B cell (primary cell): Measurements from ENCODE around the gene SERPINE2. TPM values are rescaled to one million over a fixed set of nuclear protein-coding genes. Genes with fewer than 3 reads are reported as not detected.

Experiments used
- ATAC-seq: fragments of 200-7000 bp; cut with Tn5 transposase; one replicate; pipeline ENCODE4 v1.10.0; 2021; ENCODE audit warnings: low read depth, mild to moderate bottlenecking, moderate number of reproducible peaks, moderate library complexity
- CTCF ChIA-PET: fragments of 350-600 bp; sonication (Branson Sonifier 250); formaldehyde crosslinking; loops from one replicate; lab custom pipeline; 2021; ENCODE audit warnings: antibody characterized with exemption, inconsistent platforms; lab: Charles Lee
- POLR2A ChIA-PET: fragments of 350-600 bp; sonication (Branson Sonifier 250); formaldehyde crosslinking; loops from one replicate; lab custom pipeline; 2021; ENCODE audit warnings: antibody characterized with exemption; lab: Charles Lee
- DNase-seq: peaks from one replicate; pipeline ENCODE4 v3.0.0; 2013
- H2AFZ ChIP-seq: 2 replicates; pipeline ENCODE4 v1.6.1; 2012; ENCODE audit warnings: mild to moderate bottlenecking, low read depth, low read length; ENCODE audit not compliant: insufficient read depth, poor library complexity, severe bottlenecking
- H3K27ac ChIP-seq, 2 donors: 1 replicate in 1 of 2; 2 replicates in 1 of 2; pipeline ENCODE4 v1.5.1; 2012 to 2013; ENCODE audit warnings: low read length in 2 of 2, mild to moderate bottlenecking in 2 of 2, moderate library complexity in 1 of 2
- H3K27me3 ChIP-seq, 4 experiments: fragments of 200-600 bp in 1 of 4; sonication (generic) in 1 of 4; replicated peaks in 1 of 4; 1 replicate in 2 of 4; 2 replicates in 2 of 4; pipeline versions ENCODE4 v1.6.1 to v1.7.0; 2013 to 2016; ENCODE audit warnings: low read length in 3 of 4, mild to moderate bottlenecking in 2 of 4, mixed read lengths in 1 of 4, moderate library complexity in 1 of 4; ENCODE audit not compliant: insufficient read depth in 4 of 4, control insufficient read depth in 3 of 4; ENCODE audit errors: control extremely low read depth in 1 of 4
- H3K36me3 ChIP-seq, 2 experiments: replicated peaks in 1 of 2; 1 replicate in 1 of 2; 2 replicates in 1 of 2; pipeline versions ENCODE4 v1.6.1 to v1.7.1; 2013; ENCODE audit warnings: low read length in 1 of 2; ENCODE audit not compliant: insufficient read depth in 2 of 2, control insufficient read depth in 1 of 2; ENCODE audit errors: control extremely low read depth in 1 of 2, extremely low read depth in 1 of 2
- H3K4me1 ChIP-seq, 2 donors: fragments of 200-600 bp in 1 of 2; sonication (generic) in 1 of 2; 1 replicate in 1 of 2; 2 replicates in 1 of 2; pipeline versions ENCODE4 v1.5.1 to v1.6.1; 2013 to 2017; ENCODE audit warnings: low read length in 2 of 2; ENCODE audit not compliant: control insufficient read depth in 2 of 2, insufficient read depth in 2 of 2
- H3K4me2 ChIP-seq: replicated peaks from 2 replicates; pipeline ENCODE3; 2012; ENCODE audit warnings: mild to moderate bottlenecking, low read depth, low read length; ENCODE audit not compliant: poor library complexity, severe bottlenecking
- H3K4me3 ChIP-seq, 5 experiments: fragments of 200-600 bp in 1 of 5; sonication (generic) in 1 of 5; 1 replicate in 3 of 5; 2 replicates in 2 of 5; pipeline versions ENCODE4 v1.5.1 to v1.7.0; 2011 to 2016; ENCODE audit warnings: low read length in 4 of 5, mild to moderate bottlenecking in 4 of 5, low read depth in 2 of 5, control low read depth in 1 of 5, moderate library complexity in 1 of 5; ENCODE audit not compliant: insufficient read depth in 1 of 5; ENCODE audit errors: control extremely low read depth in 1 of 5, extremely low read depth in 1 of 5
- H3K79me2 ChIP-seq: fragments of 200-600 bp; sonication (generic); one replicate; pipeline ENCODE4 v1.6.0; 2016; ENCODE audit warnings: low read length; ENCODE audit not compliant: control insufficient read depth, insufficient read depth
- H3K9ac ChIP-seq: fragments of 200-600 bp; sonication (generic); 2 replicates; pipeline ENCODE4 v1.6.1; 2017; ENCODE audit warnings: mild to moderate bottlenecking, low read length, moderate library complexity
- H3K9me3 ChIP-seq, 3 donors: one replicate each; pipeline versions ENCODE4 v1.6.1 to v1.7.1; 2013; ENCODE audit warnings: low read length in 2 of 3; ENCODE audit not compliant: control insufficient read depth in 2 of 3, insufficient read depth in 1 of 3; ENCODE audit errors: control extremely low read depth in 1 of 3
- H4K20me1 ChIP-seq: 2 replicates; pipeline ENCODE4 v1.6.0; 2012; ENCODE audit warnings: mild to moderate bottlenecking, low read length; ENCODE audit not compliant: insufficient read depth, control insufficient read depth, poor library complexity, severe bottlenecking
- H3K27ac Mint-ChIP-seq: one replicate; pipeline ENCODE4 v1.8.0; 2021; ENCODE audit warnings: mixed read lengths
- H3K27me3 Mint-ChIP-seq: one replicate; pipeline ENCODE4 v1.8.0; 2021; ENCODE audit warnings: mixed read lengths
- H3K4me1 Mint-ChIP-seq: one replicate; pipeline ENCODE4 v1.8.0; 2021; ENCODE audit warnings: mixed read lengths
- H3K4me3 Mint-ChIP-seq: one replicate; pipeline ENCODE4 v1.8.0; 2021; ENCODE audit warnings: mixed read lengths
- H3K9me3 Mint-ChIP-seq: one replicate; pipeline ENCODE4 v1.8.0; 2022; ENCODE audit warnings: mixed read lengths; ENCODE audit not compliant: insufficient read depth
- EZH2 ChIP-seq: IDR thresholded peaks from 2 replicates; pipeline ENCODE4 v1.6.1; 2012; ENCODE audit warnings: borderline replicate concordance, low read depth, mild to moderate bottlenecking, moderate library complexity, low read length; ENCODE audit not compliant: insufficient read depth, poor library complexity, severe bottlenecking
- WGBS: methylation state at CpG from one replicate; pipeline ENCODE4 v1.1.5; 2013; ENCODE audit warnings: missing lambda C conversion rate; ENCODE audit not compliant: insufficient coverage; 5-methylcytosine and 5-hydroxymethylcytosine counted together
- intact Hi-C: fragments of 100-400 bp; cut with micrococcal nuclease; formaldehyde crosslinking; loops from one replicate; pipeline ENCODE4 v1.10.0; 2022
- polyA plus RNA-seq: library from polyadenylated mRNA; depleted of rRNA; stranded (reverse); fragments of >200 nt; gene quantifications from 2 replicates; pipeline ENCODE4 v1.2.3, GENCODE V29; 2012
- total RNA-seq, 2 donors: library from RNA; stranded (reverse); fragments of 120-200 nt in 1 of 2; gene quantifications; 1 replicate in 1 of 2; 2 replicates in 1 of 2; pipeline versions ENCODE4 v1.2.3 to v1.2.4, GENCODE V29; 2013 to 2022
- TF ChIP-seq, protein P1 (sequence below): fragments of 200-600 bp; IDR thresholded peaks from one replicate; pipeline ENCODE4 v1.8.0; 2022; ENCODE audit warnings: antibody characterized with exemption, mild to moderate bottlenecking

Gene SERPINE2
- total and polyA plus RNA-seq, 2 donors (not counting 1 experiment from before 2014, with no cell fraction given), result 0.45 to 1.8 TPM

- no CpG with 5 or more reads among the region's 3 CpGs for WGBS
- H3K9me3 Mint-ChIP-seq, result no peaks in the 10 kb centered on the region
- Histone ChIP-seq H3K9me3 (no peaks in the 10 kb centered on the region), H3K79me2 (no peaks in the 10 kb centered on the region), H3K4me2 (no peak overlapping the region), H4K20me1 (no peaks in the 10 kb centered on the region), H3K4me1 (no peaks in the 10 kb centered on the region), H3K27me3 (peaks cover 0 to 10% (median 2%) of the 10 kb centered on the region in 4 experiments), H3K36me3 (no peaks in the 10 kb centered on the region), H3K27ac (no peak overlapping the region), H3K9ac (no peak overlapping the region), H2AFZ (no peak overlapping the region), H3K4me3 (no peak overlapping the region)
- no peaks in the 10 kb centered on the region for H3K4me1 Mint-ChIP-seq
- H3K27me3 Mint-ChIP-seq, result peaks cover 5% of the 10 kb centered on the region
- TF ChIP-seq, protein P1, sequence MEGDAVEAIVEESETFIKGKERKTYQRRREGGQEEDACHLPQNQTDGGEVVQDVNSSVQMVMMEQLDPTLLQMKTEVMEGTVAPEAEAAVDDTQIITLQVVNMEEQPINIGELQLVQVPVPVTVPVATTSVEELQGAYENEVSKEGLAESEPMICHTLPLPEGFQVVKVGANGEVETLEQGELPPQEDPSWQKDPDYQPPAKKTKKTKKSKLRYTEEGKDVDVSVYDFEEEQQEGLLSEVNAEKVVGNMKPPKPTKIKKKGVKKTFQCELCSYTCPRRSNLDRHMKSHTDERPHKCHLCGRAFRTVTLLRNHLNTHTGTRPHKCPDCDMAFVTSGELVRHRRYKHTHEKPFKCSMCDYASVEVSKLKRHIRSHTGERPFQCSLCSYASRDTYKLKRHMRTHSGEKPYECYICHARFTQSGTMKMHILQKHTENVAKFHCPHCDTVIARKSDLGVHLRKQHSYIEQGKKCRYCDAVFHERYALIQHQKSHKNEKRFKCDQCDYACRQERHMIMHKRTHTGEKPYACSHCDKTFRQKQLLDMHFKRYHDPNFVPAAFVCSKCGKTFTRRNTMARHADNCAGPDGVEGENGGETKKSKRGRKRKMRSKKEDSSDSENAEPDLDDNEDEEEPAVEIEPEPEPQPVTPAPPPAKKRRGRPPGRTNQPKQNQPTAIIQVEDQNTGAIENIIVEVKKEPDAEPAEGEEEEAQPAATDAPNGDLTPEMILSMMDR, result no peak
- TF ChIP-seq EZH2, result no peak
- ATAC-seq, result no peak
- ChIA-PET CTCF (no interaction called here), POLR2A (no interaction called here)
- DNase-seq, result no peak
- no peak overlapping the region for H3K27ac Mint-ChIP-seq
- no peak overlapping the region for H3K4me3 Mint-ChIP-seq
- intact Hi-C loops, result no loop called here
Observed at GRCh38 chr2:224086226-224086914, 47.3 kb upstream of the SERPINE2 start.

DNA sequence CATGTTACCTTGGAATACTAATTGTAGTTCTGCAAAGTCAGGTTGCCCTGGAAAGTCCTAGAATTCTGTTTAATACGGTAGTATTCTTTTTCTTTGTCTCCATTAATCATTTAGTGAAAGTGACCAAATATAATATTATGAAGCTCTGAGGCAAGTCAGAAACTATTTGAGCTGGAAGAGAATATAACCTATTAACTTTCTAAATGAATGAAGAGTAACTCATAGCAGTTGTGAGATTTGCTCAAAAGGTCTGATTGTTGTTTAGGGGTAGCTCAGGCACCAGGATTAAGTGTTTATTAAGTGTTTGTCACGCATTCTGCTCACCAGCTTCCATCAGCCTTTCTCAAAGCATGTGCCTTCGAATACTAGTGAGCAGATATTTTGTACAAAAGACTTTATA lies 46.7 kb upstream of the SERPINE2 start:
- intact Hi-C loops, result no loop called here
- H3K4me3 Mint-ChIP-seq, result no peak overlapping the region
- no peaks in the 10 kb centered on the region for H3K9me3 ChIP-seq
- H3K4me3 ChIP-seq, result no peak overlapping the region
- peaks cover 5% of the 10 kb centered on the region for H3K27me3 Mint-ChIP-seq
- TF ChIP-seq EZH2, result no peak
- TF ChIP-seq, protein P1, result no peak
- peaks cover 0 to 10% (median 2%) of the 10 kb centered on the region in 4 experiments for H3K27me3 ChIP-seq
- no peak overlapping the region for H3K4me2 ChIP-seq
- H3K4me1 Mint-ChIP-seq, result no peaks in the 10 kb centered on the region
- ChIA-PET POLR2A (no interaction called here), CTCF (no interaction called here)
- no CpG with 5 or more reads among the region's 3 CpGs for WGBS
- H2AFZ ChIP-seq, result no peak overlapping the region
- no peak overlapping the region for H3K27ac ChIP-seq
- no peak for DNase-seq
- no peaks in the 10 kb centered on the region for H4K20me1 ChIP-seq
- H3K9ac ChIP-seq, result no peak overlapping the region
- no peaks in the 10 kb centered on the region for H3K9me3 Mint-ChIP-seq
- H3K36me3 ChIP-seq, result no peaks in the 10 kb centered on the region
- no peak overlapping the region for H3K27ac Mint-ChIP-seq
- no peak for ATAC-seq
- H3K4me1 ChIP-seq, result no peaks in the 10 kb centered on the region
- H3K79me2 ChIP-seq, result no peaks in the 10 kb centered on the region
